ENCODE measurements around the gene CNPY3.

CNPY3 gene

DNA sequence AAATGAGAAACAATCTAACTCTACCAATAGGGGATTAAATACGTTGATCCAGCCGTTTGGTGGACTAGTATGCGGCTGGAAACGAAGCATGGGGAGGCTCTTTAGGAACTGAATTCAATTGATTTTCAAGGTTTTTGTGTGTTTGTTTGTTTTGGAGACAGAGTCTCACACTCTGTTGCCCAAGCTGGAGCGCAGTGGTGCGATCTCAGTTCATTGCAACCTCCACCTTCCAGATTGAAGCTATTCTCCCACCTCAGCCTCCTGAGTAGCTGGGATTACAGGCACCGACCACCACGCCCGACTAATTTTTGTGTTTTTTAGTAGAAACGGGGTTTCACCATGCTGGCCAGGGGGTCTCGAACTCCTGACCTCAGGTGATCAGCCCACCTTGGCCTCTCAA, 7.1 kb downstream of the CNPY3 start:
- Histone ChIP-seq H3K4ac (ENCODE audit: low read length) (no peak overlapping the region), H3K4me1 (ENCODE audit: control insufficient read depth in 2 of 2, insufficient read depth in 1 of 2, low read depth in 1 of 2, low read length in 2 of 2) (no peaks in the 10 kb centered on the region), H3K36me3 (replicated peaks in 1 of 2; ENCODE audit: control insufficient read depth in 2 of 2, insufficient read depth in 2 of 2, low read length in 2 of 2) (peaks cover 55 to 95% of the 10 kb centered on the region in 2 donors), H3K27me3 (ENCODE audit: control insufficient read depth in 3 of 3, insufficient read depth in 3 of 3, low read depth in 1 of 3, low read length in 3 of 3) (no peaks in the 10 kb centered on the region), H3K79me1 (ENCODE audit: low read depth, low read length) (peaks cover 14% of the 10 kb centered on the region), H2AK5ac (ENCODE audit: low read depth, low read length) (no peak overlapping the region), H4K91ac (ENCODE audit: low read depth, low read length, poor library complexity) (no peak overlapping the region), H4K8ac (ENCODE audit: low read depth, low read length) (no peak overlapping the region), H3K27ac (replicated peaks; ENCODE audit: low read length) (no peak overlapping the region), H2BK12ac (ENCODE audit: low read length) (no peak overlapping the region), H2AFZ (ENCODE audit: low read length) (no peak overlapping the region), H3K18ac (ENCODE audit: low read length) (no peak overlapping the region), H2BK120ac (ENCODE audit: low read depth, low read length) (no peak overlapping the region), H3K23ac (ENCODE audit: low read depth, low read length, poor library complexity) (no peak overlapping the region), H3K4me2 (ENCODE audit: insufficient read depth, low read length, poor library complexity, severe bottlenecking) (no peak overlapping the region), H3K4me3 (ENCODE audit: low read length in 2 of 2) (no peak overlapping the region), H3K9me3 (replicated peaks in 1 of 2; ENCODE audit: control insufficient read depth in 2 of 2, insufficient read depth in 1 of 2, low read depth in 1 of 2, low read length in 2 of 2) (peaks cover 0 to 3% of the 10 kb centered on the region in 2 donors), H2BK15ac (ENCODE audit: low read length) (no peak overlapping the region), H3K14ac (ENCODE audit: low read length) (no peak overlapping the region), H3K9ac (ENCODE audit: low read depth, low read length, poor library complexity) (no peak overlapping the region), H2BK5ac (ENCODE audit: low read length) (no peak overlapping the region)
- DNase-seq (ENCODE audit: low spot score): no peak
- no CpG with 5 or more reads among the region's 11 CpGs for WGBS, 2 donors (ENCODE audit: extremely low coverage in 2 of 2, insufficient read length in 2 of 2, insufficient replicate concordance in 1 of 2)

DNA sequence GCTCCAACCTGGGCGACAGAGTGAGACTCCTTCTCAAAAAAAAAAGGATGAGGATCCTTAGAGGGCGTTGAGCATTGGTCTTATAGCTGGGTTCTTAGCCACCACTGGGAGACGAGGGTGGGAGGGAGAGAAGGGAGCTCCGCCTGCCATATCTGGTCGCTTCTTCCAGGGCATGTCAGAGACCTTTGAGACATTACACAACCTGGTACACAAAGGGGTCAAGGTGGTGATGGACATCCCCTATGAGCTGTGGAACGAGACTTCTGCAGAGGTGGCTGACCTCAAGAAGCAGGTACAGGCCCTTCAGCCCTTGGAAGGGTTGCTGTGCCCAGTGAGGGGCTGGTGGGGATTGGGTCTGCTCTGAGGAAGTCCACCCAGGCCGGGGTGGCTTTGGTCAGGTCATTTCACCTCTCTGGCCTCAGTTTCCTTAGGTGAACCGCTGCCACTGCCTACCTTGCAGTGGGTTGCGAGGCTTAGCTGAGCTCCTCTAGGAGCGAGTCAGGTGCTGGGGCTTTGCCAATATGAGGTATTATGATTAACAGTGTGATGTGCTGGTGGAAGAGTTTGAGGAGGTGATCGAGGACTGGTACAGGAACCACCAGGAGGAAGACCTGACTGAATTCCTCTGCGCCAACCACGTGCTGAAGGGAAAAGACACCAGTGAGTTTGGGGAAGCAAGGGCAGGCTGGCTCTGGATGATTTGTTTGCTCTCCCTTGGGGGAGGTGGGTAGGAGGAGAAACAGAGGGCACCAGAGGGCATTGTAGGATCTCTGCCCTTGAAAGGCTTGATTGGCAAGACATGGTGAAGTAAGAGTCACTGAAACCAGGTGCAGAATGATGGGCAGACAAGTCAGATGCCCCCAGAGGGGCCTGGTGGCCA, 8.5 kb downstream of the CNPY3 start:
- peaks cover 14% of the 10 kb centered on the region for H3K79me1 ChIP-seq (ENCODE audit: low read depth, low read length)
- no peak overlapping the region for H3K9ac ChIP-seq (ENCODE audit: low read depth, low read length, poor library complexity)
- no peak overlapping the region for H3K4me3 ChIP-seq (ENCODE audit: low read length in 2 of 2)
- H2BK120ac ChIP-seq (ENCODE audit: low read depth, low read length): no peak overlapping the region
- no peak overlapping the region for H3K14ac ChIP-seq (ENCODE audit: low read length)
- no peak overlapping the region for H2BK15ac ChIP-seq (ENCODE audit: low read length)
- H3K18ac ChIP-seq (ENCODE audit: low read length): no peak overlapping the region
- H2BK5ac ChIP-seq (ENCODE audit: low read length): no peak overlapping the region
- no CpG with 5 or more reads among the region's 13 CpGs for WGBS, 2 donors (ENCODE audit: extremely low coverage in 2 of 2, insufficient read length in 2 of 2, insufficient replicate concordance in 1 of 2)
- H3K4ac ChIP-seq (ENCODE audit: low read length): no peak overlapping the region
- H3K4me1 ChIP-seq (ENCODE audit: control insufficient read depth in 2 of 2, insufficient read depth in 1 of 2, low read depth in 1 of 2, low read length in 2 of 2): no peaks in the 10 kb centered on the region
- H3K36me3 ChIP-seq (replicated peaks in 1 of 2; ENCODE audit: control insufficient read depth in 2 of 2, insufficient read depth in 2 of 2, low read length in 2 of 2): peaks cover 54 to 97% of the 10 kb centered on the region in 2 donors
- no peak overlapping the region for H3K23ac ChIP-seq (ENCODE audit: low read depth, low read length, poor library complexity)
- peaks cover 0 to 3% of the 10 kb centered on the region in 2 donors for H3K9me3 ChIP-seq (replicated peaks in 1 of 2; ENCODE audit: control insufficient read depth in 2 of 2, insufficient read depth in 1 of 2, low read depth in 1 of 2, low read length in 2 of 2)
- no peak overlapping the region for H4K91ac ChIP-seq (ENCODE audit: low read depth, low read length, poor library complexity)
- DNase-seq (ENCODE audit: low spot score): no peak
- no peak overlapping the region for H3K27ac ChIP-seq (replicated peaks; ENCODE audit: low read length)
- H2BK12ac ChIP-seq (ENCODE audit: low read length): no peak overlapping the region
- H3K4me2 ChIP-seq (ENCODE audit: insufficient read depth, low read length, poor library complexity, severe bottlenecking): no peak overlapping the region
- no peak overlapping the region for H4K8ac ChIP-seq (ENCODE audit: low read depth, low read length)
- no peak overlapping the region for H2AK5ac ChIP-seq (ENCODE audit: low read depth, low read length)
- no peaks in the 10 kb centered on the region for H3K27me3 ChIP-seq (ENCODE audit: control insufficient read depth in 3 of 3, insufficient read depth in 3 of 3, low read depth in 1 of 3, low read length in 3 of 3)
- no peak overlapping the region for H2AFZ ChIP-seq (ENCODE audit: low read length)

- H3K27me3 ChIP-seq (ENCODE audit: control insufficient read depth in 3 of 3, insufficient read depth in 3 of 3, low read depth in 1 of 3, low read length in 3 of 3): no peaks in the 10 kb centered on the region
- no peak overlapping the region for H2BK120ac ChIP-seq (ENCODE audit: low read depth, low read length)
- no peak overlapping the region for H3K23ac ChIP-seq (ENCODE audit: low read depth, low read length, poor library complexity)
- H2BK12ac ChIP-seq (ENCODE audit: low read length): no peak overlapping the region
- H3K36me3 ChIP-seq (replicated peaks in 1 of 2; ENCODE audit: control insufficient read depth in 2 of 2, insufficient read depth in 2 of 2, low read length in 2 of 2): peaks cover 51 to 96% of the 10 kb centered on the region in 2 donors
- WGBS, 2 donors (ENCODE audit: extremely low coverage in 2 of 2, insufficient read length in 2 of 2, insufficient replicate concordance in 1 of 2): no CpG with 5 or more reads among the region's 5 CpGs
- H2BK5ac ChIP-seq (ENCODE audit: low read length): no peak overlapping the region
- H3K27ac ChIP-seq (replicated peaks; ENCODE audit: low read length): no peak overlapping the region
- H3K18ac ChIP-seq (ENCODE audit: low read length): no peak overlapping the region
- no peak overlapping the region for H4K91ac ChIP-seq (ENCODE audit: low read depth, low read length, poor library complexity)
- no peak overlapping the region for H3K14ac ChIP-seq (ENCODE audit: low read length)
- H3K9me3 ChIP-seq (replicated peaks in 1 of 2; ENCODE audit: control insufficient read depth in 2 of 2, insufficient read depth in 1 of 2, low read depth in 1 of 2, low read length in 2 of 2): peaks cover 0 to 3% of the 10 kb centered on the region in 2 donors
- H3K4me2 ChIP-seq (ENCODE audit: insufficient read depth, low read length, poor library complexity, severe bottlenecking): no peak overlapping the region
- DNase-seq (ENCODE audit: low spot score): no peak
- no peak overlapping the region for H3K4me3 ChIP-seq (ENCODE audit: low read length in 2 of 2)
- no peaks in the 10 kb centered on the region for H3K4me1 ChIP-seq (ENCODE audit: control insufficient read depth in 2 of 2, insufficient read depth in 1 of 2, low read depth in 1 of 2, low read length in 2 of 2)
- H3K9ac ChIP-seq (ENCODE audit: low read depth, low read length, poor library complexity): no peak overlapping the region
- H4K8ac ChIP-seq (ENCODE audit: low read depth, low read length): no peak overlapping the region
- no peak overlapping the region for H2BK15ac ChIP-seq (ENCODE audit: low read length)
- peaks cover 10% of the 10 kb centered on the region for H3K79me1 ChIP-seq (ENCODE audit: low read depth, low read length)
- H3K4ac ChIP-seq (ENCODE audit: low read length): no peak overlapping the region
- H2AK5ac ChIP-seq (ENCODE audit: low read depth, low read length): no peak overlapping the region
- no peak overlapping the region for H2AFZ ChIP-seq (ENCODE audit: low read length)
Observed at GRCh38 chr6:42938428-42938796, 9.1 kb downstream of the CNPY3 start.

- no peak overlapping the region for H3K14ac ChIP-seq (ENCODE audit: low read length)
- H3K4me2 ChIP-seq (ENCODE audit: insufficient read depth, low read length, poor library complexity, severe bottlenecking): no peak overlapping the region
- H3K9ac ChIP-seq (ENCODE audit: low read depth, low read length, poor library complexity): no peak overlapping the region
- no peak for DNase-seq (ENCODE audit: low spot score)
- no peak overlapping the region for H3K4ac ChIP-seq (ENCODE audit: low read length)
- H2BK120ac ChIP-seq (ENCODE audit: low read depth, low read length): no peak overlapping the region
- no peak overlapping the region for H4K91ac ChIP-seq (ENCODE audit: low read depth, low read length, poor library complexity)
- peaks cover 0 to 2% of the 10 kb centered on the region in 2 donors for H3K9me3 ChIP-seq (replicated peaks in 1 of 2; ENCODE audit: control insufficient read depth in 2 of 2, insufficient read depth in 1 of 2, low read depth in 1 of 2, low read length in 2 of 2)
- H4K8ac ChIP-seq (ENCODE audit: low read depth, low read length): no peak overlapping the region
- no CpG with 5 or more reads among the region's 9 CpGs for WGBS, 2 donors (ENCODE audit: extremely low coverage in 2 of 2, insufficient read length in 2 of 2, insufficient replicate concordance in 1 of 2)
- no peak overlapping the region for H3K23ac ChIP-seq (ENCODE audit: low read depth, low read length, poor library complexity)
- H2AK5ac ChIP-seq (ENCODE audit: low read depth, low read length): no peak overlapping the region
- no peak overlapping the region for H3K18ac ChIP-seq (ENCODE audit: low read length)
- H3K36me3 ChIP-seq (replicated peaks in 1 of 2; ENCODE audit: control insufficient read depth in 2 of 2, insufficient read depth in 2 of 2, low read length in 2 of 2): peaks cover 55 to 96% of the 10 kb centered on the region in 2 donors
- H3K4me3 ChIP-seq (ENCODE audit: low read length in 2 of 2): peak overlapping the region in 1 of 2 donors; percentile 32
- H2BK5ac ChIP-seq (ENCODE audit: low read length): no peak overlapping the region
- peaks cover 9% of the 10 kb centered on the region for H3K79me1 ChIP-seq (ENCODE audit: low read depth, low read length)
- H3K27me3 ChIP-seq (ENCODE audit: control insufficient read depth in 3 of 3, insufficient read depth in 3 of 3, low read depth in 1 of 3, low read length in 3 of 3): no peaks in the 10 kb centered on the region
- no peak overlapping the region for H2BK12ac ChIP-seq (ENCODE audit: low read length)
- H2BK15ac ChIP-seq (ENCODE audit: low read length): no peak overlapping the region
- no peaks in the 10 kb centered on the region for H3K4me1 ChIP-seq (ENCODE audit: control insufficient read depth in 2 of 2, insufficient read depth in 1 of 2, low read depth in 1 of 2, low read length in 2 of 2)
- no peak overlapping the region for H2AFZ ChIP-seq (ENCODE audit: low read length)
- no peak overlapping the region for H3K27ac ChIP-seq (replicated peaks; ENCODE audit: low read length)
Observed at GRCh38 chr6:42938987-42939809, 9.9 kb downstream of the CNPY3 start.

Measured in neuronal stem cell (in vitro differentiated cells).